ENCODE measurements around the gene CHPT1. TPM values are rescaled to one million over a fixed set of nuclear protein-coding genes. Genes with fewer than 3 reads are reported as not detected.

Gene CHPT1
- total RNA-seq, 1 donor from 2014 or later: 16.9 TPM

GRCh38 chr12:101746196-101746595, 48.8 kb downstream of the CHPT1 start:
- H3K27ac Mint-ChIP-seq: no peak overlapping the region
- DNase-seq (ENCODE audit: low spot score in 2 of 2, unreplicated experiment in 2 of 2): no peak
- H3K27me3 Mint-ChIP-seq (ENCODE audit: low read depth): no peaks in the 10 kb centered on the region
- peaks cover 37% of the 10 kb centered on the region for H3K36me3 Mint-ChIP-seq
- H3K9me3 Mint-ChIP-seq: no peaks in the 10 kb centered on the region
- H3K4me1 Mint-ChIP-seq: no peaks in the 10 kb centered on the region
- no peak for TF ChIP-seq CTCF (IDR thresholded peaks at IDR 0.05; ENCODE audit: unreplicated experiment)
- H3K4me3 Mint-ChIP-seq: no peak overlapping the region

GRCh38 chr12:101746661-101747060, 49.2 kb downstream of the CHPT1 start:
- DNase-seq (ENCODE audit: low spot score in 2 of 2, unreplicated experiment in 2 of 2): no peak
- no peaks in the 10 kb centered on the region for H3K9me3 Mint-ChIP-seq
- H3K4me3 Mint-ChIP-seq: no peak overlapping the region
- H3K27me3 Mint-ChIP-seq (ENCODE audit: low read depth): no peaks in the 10 kb centered on the region
- TF ChIP-seq CTCF (IDR thresholded peaks at IDR 0.05; ENCODE audit: unreplicated experiment): no peak
- H3K27ac Mint-ChIP-seq: no peak overlapping the region
- H3K36me3 Mint-ChIP-seq: peaks cover 37% of the 10 kb centered on the region
- no peaks in the 10 kb centered on the region for H3K4me1 Mint-ChIP-seq

- no peak overlapping the region for H3K4me3 Mint-ChIP-seq
Observed at GRCh38 chr12:101747697-101748096, 50.3 kb downstream of the CHPT1 start.

GRCh38 chr12:101748907-101749306, 51.5 kb downstream of the CHPT1 start:
- Mint-ChIP-seq H3K27ac (no peak overlapping the region), H3K9me3 (no peaks in the 10 kb centered on the region), H3K4me1 (no peaks in the 10 kb centered on the region), H3K27me3 (ENCODE audit: low read depth) (no peaks in the 10 kb centered on the region), H3K4me3 (no peak overlapping the region), H3K36me3 (peaks cover 38% of the 10 kb centered on the region)
- DNase-seq (ENCODE audit: low spot score in 2 of 2, unreplicated experiment in 2 of 2): no peak
- TF ChIP-seq CTCF (IDR thresholded peaks at IDR 0.05; ENCODE audit: unreplicated experiment): no peak

More at GRCh38 chr12:101747697-101748096, 50.3 kb downstream of the CHPT1 start:
- TF ChIP-seq CTCF (IDR thresholded peaks at IDR 0.05; ENCODE audit: unreplicated experiment): no peak
- H3K9me3 Mint-ChIP-seq: no peaks in the 10 kb centered on the region
- DNase-seq (ENCODE audit: low spot score in 2 of 2, unreplicated experiment in 2 of 2): no peak
- peaks cover 37% of the 10 kb centered on the region for H3K36me3 Mint-ChIP-seq
- H3K27ac Mint-ChIP-seq: no peak overlapping the region
- no peaks in the 10 kb centered on the region for H3K27me3 Mint-ChIP-seq (ENCODE audit: low read depth)
- no peaks in the 10 kb centered on the region for H3K4me1 Mint-ChIP-seq

GRCh38 chr12:101749657-101750056, 52.2 kb downstream of the CHPT1 start:
- Mint-ChIP-seq H3K4me3 (no peak overlapping the region), H3K27ac (no peak overlapping the region), H3K9me3 (no peaks in the 10 kb centered on the region), H3K36me3 (peaks cover 31% of the 10 kb centered on the region), H3K4me1 (no peaks in the 10 kb centered on the region), H3K27me3 (ENCODE audit: low read depth) (no peaks in the 10 kb centered on the region)
- no peak for TF ChIP-seq CTCF (IDR thresholded peaks at IDR 0.05; ENCODE audit: unreplicated experiment)
- no peak for DNase-seq (ENCODE audit: low spot score in 2 of 2, unreplicated experiment in 2 of 2)

GRCh38 chr12:101750152-101750551, 52.7 kb downstream of the CHPT1 start:
- TF ChIP-seq CTCF (IDR thresholded peaks at IDR 0.05; ENCODE audit: unreplicated experiment): no peak
- Mint-ChIP-seq H3K4me1 (no peaks in the 10 kb centered on the region), H3K27me3 (ENCODE audit: low read depth) (no peaks in the 10 kb centered on the region), H3K9me3 (no peaks in the 10 kb centered on the region), H3K4me3 (no peak overlapping the region), H3K27ac (no peak overlapping the region), H3K36me3 (peaks cover 30% of the 10 kb centered on the region)
- no peak for DNase-seq (ENCODE audit: low spot score in 2 of 2, unreplicated experiment in 2 of 2)

Data from mesothelial cell of epicardium (in vitro differentiated cells).